Ramos (cell line): ENCODE results near the gene OR4K15.
"Not testable (repeated sequence)": the region's sequence is repeated elsewhere in the genome, so short reads cannot be mapped to it uniquely, and the experiment has no call there.

ENCODE experiments used
- in situ Hi-C: fragments of 300-500 bp; cut with MboI; formaldehyde crosslinking; loops from one replicate; pipeline ENCODE4 v1.14.3; 2022; ENCODE audit warnings: low sequenced_read_pairs; ENCODE audit not compliant: unreplicated experiment

Gene OR4K15, protein sequence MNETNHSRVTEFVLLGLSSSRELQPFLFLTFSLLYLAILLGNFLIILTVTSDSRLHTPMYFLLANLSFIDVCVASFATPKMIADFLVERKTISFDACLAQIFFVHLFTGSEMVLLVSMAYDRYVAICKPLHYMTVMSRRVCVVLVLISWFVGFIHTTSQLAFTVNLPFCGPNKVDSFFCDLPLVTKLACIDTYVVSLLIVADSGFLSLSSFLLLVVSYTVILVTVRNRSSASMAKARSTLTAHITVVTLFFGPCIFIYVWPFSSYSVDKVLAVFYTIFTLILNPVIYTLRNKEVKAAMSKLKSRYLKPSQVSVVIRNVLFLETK

DNA sequence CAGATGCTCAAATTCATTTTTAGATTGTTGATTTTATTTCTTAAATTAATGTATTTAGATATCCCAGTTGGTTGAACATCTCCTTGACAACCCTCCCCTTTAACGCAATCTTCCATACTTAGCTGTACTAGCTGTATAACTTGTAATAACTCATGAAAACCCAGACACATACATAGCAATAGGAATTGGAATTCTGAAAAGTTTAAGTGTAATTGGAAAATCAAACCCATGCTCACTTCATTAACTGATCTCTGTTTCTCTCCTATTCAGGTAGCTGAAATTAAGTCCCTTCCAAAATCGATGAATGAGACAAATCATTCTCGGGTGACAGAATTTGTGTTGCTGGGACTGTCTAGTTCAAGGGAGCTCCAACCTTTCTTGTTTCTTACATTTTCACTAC, at the start of gene OR4K15:
TSS of gene OR4K15 (plus strand) at position 301 of the 400 bp plus-strand sequence. CDS start at position 301, 0 bp downstream.
- in situ Hi-C loops = no loop called here

DNA sequence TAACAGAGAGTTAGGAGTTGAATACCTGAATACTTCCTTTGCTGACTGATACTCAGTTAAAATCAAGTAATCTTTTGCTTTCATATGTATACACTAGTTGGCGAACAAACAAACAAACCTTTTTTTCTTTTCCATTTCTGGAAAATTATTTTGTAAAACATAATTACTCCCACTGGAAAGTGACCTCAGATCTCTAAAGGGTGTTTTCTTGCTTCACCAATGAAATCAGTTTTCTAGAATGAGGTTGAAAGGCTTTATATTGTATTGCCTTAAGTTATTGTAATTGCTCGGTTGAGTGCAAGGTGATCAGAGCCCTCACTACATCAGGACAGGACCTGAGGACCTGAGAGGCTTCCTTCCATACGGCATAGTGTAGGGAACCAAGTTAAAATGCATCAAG, 44.8 kb upstream of the OR4K15 start, which contains the start of gene OR4K1:
TSS of gene OR4K1 (plus strand) at position 301 of the 400 bp plus-strand sequence. CDS start 4,750 bp downstream, outside the sequence.
- in situ Hi-C loops = no loop called here

DNA sequence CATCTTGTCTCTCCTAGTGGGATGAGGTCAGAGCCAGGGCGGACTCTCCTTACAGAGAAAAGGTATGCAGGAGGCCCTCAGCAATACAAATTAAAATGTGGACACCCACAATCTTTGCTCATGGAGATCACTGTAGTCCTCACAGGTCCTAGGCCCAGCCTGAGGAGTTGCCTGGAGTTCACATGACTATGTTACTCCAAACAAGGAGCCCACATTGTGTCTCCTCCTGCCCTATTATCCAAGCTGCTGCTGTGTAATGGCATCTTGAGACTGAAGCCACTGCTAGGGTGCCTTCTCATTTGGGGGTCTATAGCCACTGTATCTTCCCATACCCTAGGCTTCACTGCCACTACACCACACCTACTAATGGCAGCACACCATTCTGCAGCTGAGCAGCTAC, 33.7 kb upstream of the OR4K15 start:
- in situ Hi-C loops = no loop called here

DNA sequence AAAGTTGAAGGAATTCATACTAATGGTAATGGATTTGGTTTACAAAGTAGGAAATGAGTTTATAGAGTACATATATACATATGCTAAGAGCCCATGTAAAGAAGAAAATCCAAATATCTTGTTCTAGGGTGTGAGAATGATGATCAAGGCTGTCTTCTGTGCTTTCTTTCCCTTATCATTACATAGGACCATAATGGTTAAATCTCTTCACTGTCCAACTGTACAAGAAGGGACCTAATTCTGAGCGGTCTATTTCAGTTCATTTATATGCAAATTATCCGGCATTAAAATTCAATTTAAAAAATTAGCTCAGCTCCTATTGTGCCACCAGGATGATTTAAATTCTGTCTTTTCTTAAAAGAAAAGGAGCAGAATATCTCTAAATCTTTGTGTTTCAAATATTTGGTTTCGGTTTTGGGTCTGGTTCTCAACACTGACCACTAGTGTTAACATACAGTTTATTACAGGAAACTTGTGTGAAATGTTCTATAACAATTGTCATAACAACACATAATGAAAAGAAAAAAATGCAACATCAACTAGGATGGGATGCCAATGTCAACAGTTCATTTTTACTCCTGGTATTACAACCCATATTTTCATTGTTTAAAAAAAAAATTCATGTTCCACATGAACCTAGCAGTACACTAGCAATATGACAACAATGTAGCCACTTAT, 27.8 kb upstream of the OR4K15 start:
- in situ Hi-C loops = no loop called here

DNA sequence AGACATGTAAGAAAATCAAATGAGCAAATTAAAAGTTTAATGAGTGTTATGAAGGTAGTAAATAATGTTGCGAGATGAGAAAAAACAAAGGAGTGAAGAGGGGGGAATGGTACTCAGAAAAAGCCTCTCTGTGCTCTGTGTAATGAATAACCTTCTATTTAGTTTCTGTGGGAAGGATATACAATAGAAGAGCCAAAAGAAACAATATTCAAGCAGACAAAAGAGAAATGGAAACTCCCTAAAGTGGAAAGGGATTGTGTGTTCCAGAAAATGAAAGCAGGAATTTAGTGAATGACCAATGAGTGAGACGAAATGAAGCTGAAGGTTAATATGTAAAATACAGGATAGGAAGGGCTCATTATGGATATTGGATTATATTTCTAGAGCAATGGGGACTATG, 26.2 kb upstream of the OR4K15 start:
- in situ Hi-C loops = no loop called here

DNA sequence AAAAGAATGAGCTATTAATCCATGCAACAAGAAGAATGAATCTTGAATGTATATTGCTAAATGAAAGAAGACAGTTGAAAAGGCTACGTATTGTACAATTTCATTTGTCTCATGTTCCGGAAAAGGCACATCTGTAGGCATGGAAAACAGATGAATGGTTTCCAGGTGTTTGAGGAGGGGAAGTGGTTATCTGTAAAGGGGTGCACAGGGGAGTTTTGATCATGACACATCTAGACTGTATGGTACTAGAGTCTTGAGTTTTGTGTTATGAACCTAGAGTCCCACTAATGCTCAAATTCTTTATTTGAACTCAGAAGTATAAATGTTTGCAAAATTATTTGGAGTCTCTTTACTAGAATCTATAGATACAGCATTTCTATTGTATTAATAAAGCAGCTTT, 5.7 kb upstream of the OR4K15 start:
- in situ Hi-C loops = not testable (repeated sequence)

DNA sequence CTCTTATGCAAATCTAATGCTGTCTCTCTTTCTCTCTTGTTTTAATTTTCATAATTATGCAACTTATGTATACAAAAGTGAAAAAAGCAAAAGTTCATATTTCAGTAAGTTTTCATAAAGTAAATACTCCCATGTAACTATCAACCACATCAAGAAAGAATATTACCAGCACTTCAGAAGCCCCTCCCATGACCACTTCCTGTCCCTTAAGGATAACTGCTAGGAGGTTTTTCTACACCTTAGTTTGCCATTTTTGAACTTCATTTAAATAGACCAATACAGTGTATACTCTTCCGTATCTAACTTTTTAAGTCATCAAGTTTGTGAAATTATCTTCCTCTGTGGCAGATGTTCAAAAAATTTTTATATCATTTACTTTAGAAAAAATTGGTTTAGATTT, 547 bp upstream of the OR4K15 start:
- in situ Hi-C loops = no loop called here

DNA sequence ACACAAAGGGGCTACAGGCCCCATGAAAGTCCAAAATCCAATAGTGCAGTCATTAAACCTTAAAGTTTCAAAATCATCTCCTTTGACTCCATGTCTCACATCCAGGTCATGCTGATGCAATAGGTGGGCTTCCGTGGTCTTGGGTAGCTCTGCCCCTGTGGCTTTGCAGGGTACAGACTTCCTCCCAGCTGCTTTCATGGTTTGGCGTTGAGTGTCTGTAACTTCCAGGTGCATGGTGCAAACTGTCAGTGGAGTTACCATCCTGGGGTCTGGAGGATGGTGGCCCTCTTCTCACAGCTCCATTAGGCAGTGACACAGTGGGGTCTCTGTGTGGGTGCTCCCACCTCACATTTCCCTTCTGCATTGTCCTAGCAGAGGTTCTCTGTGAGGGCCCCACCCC, 18.0 kb downstream of the OR4K15 start:
- in situ Hi-C loops = no loop called here

DNA sequence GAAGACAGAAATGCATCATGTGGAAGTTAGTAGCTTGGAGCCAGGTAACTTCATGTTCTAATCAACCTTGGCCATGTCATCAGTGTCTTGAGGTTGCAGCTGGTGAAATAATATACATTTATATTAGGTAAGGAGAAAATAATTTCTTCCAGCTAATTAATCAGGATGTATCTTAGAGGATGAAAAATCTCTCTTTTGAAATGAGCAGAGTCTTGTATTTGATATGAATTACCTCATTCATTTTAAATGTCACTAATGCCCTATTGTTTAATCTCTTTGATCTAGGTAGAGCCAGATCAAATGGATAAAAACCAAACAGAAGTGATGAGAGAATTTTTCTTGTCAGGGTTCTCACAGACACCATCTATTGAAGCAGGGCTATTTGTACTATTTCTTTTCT, 26.5 kb downstream of the OR4K15 start, which contains the start of gene OR4Q2:
TSS of gene OR4Q2 (plus strand) at position 301 of the 400 bp plus-strand sequence.
- in situ Hi-C loops = no loop called here

DNA sequence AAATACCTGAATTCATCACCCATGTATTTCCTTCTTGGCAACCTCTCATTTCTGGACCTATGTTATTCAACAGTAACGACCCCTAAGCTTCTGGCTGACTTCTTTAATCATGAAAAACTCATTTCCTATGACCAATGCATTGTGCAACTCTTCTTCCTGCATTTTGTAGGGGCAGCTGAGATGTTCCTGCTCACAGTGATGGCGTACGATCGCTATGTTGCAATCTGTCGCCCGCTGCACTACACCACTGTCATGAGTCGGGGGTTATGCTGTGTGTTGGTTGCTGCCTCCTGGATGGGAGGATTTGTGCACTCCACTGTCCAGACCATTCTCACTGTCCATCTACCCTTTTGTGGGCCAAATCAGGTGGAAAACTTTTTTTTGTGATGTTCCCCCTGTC, 26.9 kb downstream of the OR4K15 start:
- in situ Hi-C loops = no loop called here

DNA sequence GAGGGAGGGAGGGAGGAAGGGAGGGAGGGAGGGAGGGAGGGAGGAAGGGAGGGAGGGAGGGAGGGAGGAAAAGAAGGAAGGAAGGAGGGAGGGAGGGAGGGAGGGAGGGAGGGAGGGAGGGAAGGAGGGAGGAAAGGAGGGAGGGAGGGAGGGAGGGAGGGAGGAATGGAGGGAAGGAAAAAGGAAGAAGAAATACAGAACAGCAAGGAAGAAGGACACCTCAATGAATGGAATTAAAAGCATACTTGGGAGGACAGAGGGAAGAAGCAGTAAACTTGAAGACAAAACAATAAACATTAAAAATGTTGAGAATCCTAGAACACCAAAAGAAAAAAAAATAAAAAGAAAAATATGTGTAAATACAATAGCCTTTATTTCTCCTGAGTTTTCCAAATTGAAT, 32.8 kb downstream of the OR4K15 start:
- in situ Hi-C loops = no loop called here

DNA sequence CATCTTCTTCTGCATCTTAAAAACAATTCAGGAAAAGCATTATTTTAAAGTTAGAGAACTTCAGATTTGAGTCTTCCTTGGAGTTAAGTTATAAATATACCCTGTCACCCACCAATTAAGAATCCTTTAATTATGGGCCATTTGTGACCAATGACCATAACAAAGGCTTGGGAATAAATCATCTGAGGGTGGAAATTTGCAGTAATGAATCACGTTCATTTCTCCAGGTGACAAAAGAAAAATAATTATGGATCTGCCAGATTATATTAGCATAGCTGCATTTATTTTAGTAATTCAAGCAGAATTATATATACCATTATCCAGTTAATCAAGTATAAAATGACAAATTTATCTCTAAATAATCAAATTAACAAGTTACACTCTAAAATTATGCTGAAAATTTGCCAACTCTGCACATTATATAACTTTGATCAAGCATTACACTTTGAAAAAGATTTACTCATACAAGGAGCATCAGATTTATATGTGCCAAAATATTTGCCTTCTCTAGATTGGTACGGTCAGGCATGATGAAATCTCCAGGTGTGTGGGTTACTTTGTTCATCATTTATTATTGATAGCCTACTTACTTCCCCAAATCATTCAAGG, 44.0 kb downstream of the OR4K15 start, which contains the start of gene OR4K14:
TSS of gene OR4K14 (minus strand) at position 51 of the 609 bp plus-strand sequence. CDS start 4,114 bp downstream, outside the sequence.
- in situ Hi-C loops = no loop called here
